Fibroblast of villous mesenchyme (primary cell): Measurements from ENCODE around the gene MOCOS. TPM values are rescaled to one million over a fixed set of nuclear protein-coding genes. Genes with fewer than 3 reads are reported as not detected.

Source experiments
- DNase-seq: peaks from one replicate; pipeline ENCODE4 v3.0.0-alpha.2; 2010; ENCODE audit warnings: low read depth
- H3K4me3 ChIP-seq: 2 replicates; pipeline ENCODE4 v1.5.1; 2011; ENCODE audit warnings: low read depth, mild to moderate bottlenecking, low read length
- CTCF ChIP-seq: IDR thresholded peaks from 2 replicates; pipeline ENCODE4 v1.5.1; 2012; ENCODE audit warnings: low read depth, mild to moderate bottlenecking, low read length; ENCODE audit not compliant: insufficient read depth
- total RNA-seq: library from RNA; depleted of rRNA; stranded (reverse); fragments of >200 nt; gene quantifications from 2 replicates; pipeline ENCODE4 v1.2.3, GENCODE V29; 2012

The MOCOS gene
- 3.0 and 7.1 TPM in 2 replicates for total RNA-seq

GRCh38 chr18:36187193-36187825, at the start of gene MOCOS:
Gene MOCOS, plus strand, starts transcription at chr18:36187497. Its CDS starts 43 bp downstream, at chr18:36187540.
- H3K4me3 ChIP-seq, result peak within 1 kb of the TSS; percentile 90
- TF ChIP-seq CTCF, result no peak
- DNase-seq, result peak; percentile 60

- TF ChIP-seq CTCF, result no peak
- DNase-seq, result no peak
- H3K4me3 ChIP-seq, result no peak overlapping the region
These were observed 48.1 kb upstream of the MOCOS start for GRCh38 chr18:36139245-36139644.

- no peak for DNase-seq
- TF ChIP-seq CTCF, result no peak
These were observed 45.7 kb upstream of the MOCOS start for GRCh38 chr18:36141576-36141975.

GRCh38 chr18:36142751-36143150, 44.5 kb upstream of the MOCOS start:
- TF ChIP-seq CTCF, result no peak
- DNase-seq, result no peak
- no peak overlapping the region for H3K4me3 ChIP-seq

More at GRCh38 chr18:36141576-36141975, 45.7 kb upstream of the MOCOS start:
- no peak overlapping the region for H3K4me3 ChIP-seq

- H3K4me3 ChIP-seq, result no peak overlapping the region
- no peak for TF ChIP-seq CTCF
- DNase-seq, result no peak
These were observed 43.9 kb upstream of the MOCOS start for GRCh38 chr18:36143391-36143790.

GRCh38 chr18:36149514-36150289, 37.6 kb upstream of the MOCOS start:
- no peak for DNase-seq
- no peak for TF ChIP-seq CTCF

GRCh38 chr18:36152781-36153180, 34.5 kb upstream of the MOCOS start:
- no peak for TF ChIP-seq CTCF
- H3K4me3 ChIP-seq, result no peak overlapping the region
- DNase-seq, result no peak

More at GRCh38 chr18:36149514-36150289, 37.6 kb upstream of the MOCOS start:
- no peak overlapping the region for H3K4me3 ChIP-seq
